GM21825 (cell line): ENCODE measurements around the gene BMPER.

Experiments
- ATAC-seq: cut with Tn5 transposase; IDR thresholded peaks from one replicate; pipeline ENCODE4 v1.9.1; 2021; ENCODE audit warnings: mild to moderate bottlenecking, moderate library complexity; ENCODE audit not compliant: unreplicated experiment

BMPER gene

GRCh38 chr7:33964417-33965182 is 59.3 kb downstream of the BMPER start:
- ATAC-seq: no peak

- ATAC-seq: no peak
Measured at GRCh38 chr7:33965183-33965744, 59.9 kb downstream of the BMPER start.

GRCh38 chr7:33968591-33968990 is 63.3 kb downstream of the BMPER start:
- ATAC-seq: no peak

GRCh38 chr7:33970536-33970935 is 65.2 kb downstream of the BMPER start:
- no peak for ATAC-seq

- ATAC-seq: no peak
Measured at GRCh38 chr7:33971106-33971505, 65.8 kb downstream of the BMPER start.

GRCh38 chr7:33973231-33974015 is 68.1 kb downstream of the BMPER start:
- ATAC-seq: no peak

- no peak for ATAC-seq
Measured at GRCh38 chr7:33979300-33979806, 74.0 kb downstream of the BMPER start.

GRCh38 chr7:33979807-33980355 is 74.5 kb downstream of the BMPER start:
- ATAC-seq: no peak

- no peak for ATAC-seq
Measured at GRCh38 chr7:33981226-33981625, 75.9 kb downstream of the BMPER start.

GRCh38 chr7:33981671-33982424 is 76.5 kb downstream of the BMPER start:
- ATAC-seq: no peak

- ATAC-seq: no peak
Measured at GRCh38 chr7:33982425-33982786, 77.1 kb downstream of the BMPER start.

GRCh38 chr7:33986451-33986850 is 81.1 kb downstream of the BMPER start:
- no peak for ATAC-seq

- no peak for ATAC-seq
Measured at GRCh38 chr7:33986951-33987947, 81.9 kb downstream of the BMPER start.

- ATAC-seq: no peak
Measured at GRCh38 chr7:33996899-33997298, 91.6 kb downstream of the BMPER start.

GRCh38 chr7:33998476-33998875 is 93.1 kb downstream of the BMPER start:
- no peak for ATAC-seq

- ATAC-seq: no peak
Measured at GRCh38 chr7:34011017-34011695, 105.8 kb downstream of the BMPER start.

- ATAC-seq: no peak
Measured at GRCh38 chr7:34011696-34012095, 106.4 kb downstream of the BMPER start.

GRCh38 chr7:34013421-34013820 is 108.1 kb downstream of the BMPER start:
- no peak for ATAC-seq

GRCh38 chr7:34015651-34016050 is 110.3 kb downstream of the BMPER start:
- no peak for ATAC-seq
